MM.1S (cell line): Measurements from ENCODE around the gene COBL.

ENCODE experiments used
- DNase-seq: peaks from one replicate; pipeline ENCODE4 v3.0.0-alpha.2; 2015
- H2AFZ ChIP-seq: fragments of 300-600 bp; sonication (generic); 2 replicates; pipeline ENCODE4 v1.6.0; 2016; ENCODE audit warnings: antibody characterized with exemption, low read length
- H3F3A ChIP-seq: fragments of 300-600 bp; sonication (generic); 2 replicates; pipeline ENCODE4 v1.6.1; 2016; ENCODE audit warnings: mild to moderate bottlenecking, antibody characterized with exemption, low read length, moderate library complexity, mixed read lengths; ENCODE audit not compliant: insufficient read depth
- H3K27ac ChIP-seq: fragments of 300-600 bp; sonication (generic); 2 replicates; pipeline ENCODE4 v1.5.1; 2016; ENCODE audit warnings: mild to moderate bottlenecking, low read length
- H3K27me3 ChIP-seq: fragments of 300-600 bp; sonication (generic); replicated peaks from 2 replicates; pipeline ENCODE4 v1.6.0; 2016; ENCODE audit warnings: low read length; ENCODE audit not compliant: insufficient read depth
- H3K36me3 ChIP-seq: fragments of 300-600 bp; sonication (generic); replicated peaks from 2 replicates; pipeline ENCODE4 v1.6.1; 2016; ENCODE audit warnings: mild to moderate bottlenecking, low read length, mixed read lengths; ENCODE audit not compliant: insufficient read depth
- H3K4me1 ChIP-seq: fragments of 300-600 bp; sonication (generic); 2 replicates; pipeline ENCODE4 v1.6.1; 2016; ENCODE audit warnings: low read length, mixed read lengths
- H3K4me2 ChIP-seq: fragments of 300-600 bp; sonication (generic); 2 replicates; pipeline ENCODE4 v1.6.0; 2016; ENCODE audit warnings: low read depth, low read length
- H3K4me3 ChIP-seq: fragments of 300-600 bp; sonication (generic); 2 replicates; pipeline ENCODE4 v1.5.1; 2016; ENCODE audit warnings: low read length, mixed read lengths
- H3K79me2 ChIP-seq: fragments of 300-600 bp; sonication (generic); 2 replicates; pipeline ENCODE4 v1.6.1; 2016; ENCODE audit warnings: mixed run types, low read length, mixed read lengths
- H3K9ac ChIP-seq: fragments of 300-600 bp; sonication (generic); 2 replicates; pipeline ENCODE4 v1.6.1; 2016; ENCODE audit warnings: low read length, mixed read lengths
- H3K9me2 ChIP-seq: fragments of 300-600 bp; sonication (generic); replicated peaks from 2 replicates; pipeline ENCODE4 v1.6.1; 2016; ENCODE audit warnings: mild to moderate bottlenecking, low read length, mixed read lengths; ENCODE audit not compliant: insufficient read depth
- H3K9me3 ChIP-seq: fragments of 300-600 bp; sonication (generic); replicated peaks from 2 replicates; pipeline ENCODE4 v1.6.1; 2016; ENCODE audit warnings: mild to moderate bottlenecking, low read length, mixed read lengths; ENCODE audit not compliant: insufficient read depth
- H4K20me1 ChIP-seq: fragments of 300-600 bp; sonication (generic); 2 replicates; pipeline ENCODE4 v1.6.1; 2016; ENCODE audit warnings: mild to moderate bottlenecking, low read length, moderate library complexity, mixed read lengths; ENCODE audit not compliant: insufficient read depth
- EZH2 ChIP-seq: fragments of 300-600 bp; sonication (generic); optimal IDR thresholded peaks from 2 replicates; pipeline ENCODE3; 2017; ENCODE audit warnings: low read depth, mild to moderate bottlenecking, antibody characterized with exemption, low read length, mixed read lengths
- EZH2phosphoT487 ChIP-seq: fragments of 300-600 bp; sonication (generic); IDR thresholded peaks from 2 replicates; pipeline ENCODE4 v1.6.1; 2018; ENCODE audit warnings: antibody characterized with exemption, low read length
- TF ChIP-seq, protein P1 (sequence below): fragments of 300-600 bp; sonication (generic); IDR thresholded peaks from 2 replicates; pipeline ENCODE4 v1.5.1; 2016; ENCODE audit warnings: antibody characterized with exemption, low read length, mixed read lengths

COBL gene

DNA sequence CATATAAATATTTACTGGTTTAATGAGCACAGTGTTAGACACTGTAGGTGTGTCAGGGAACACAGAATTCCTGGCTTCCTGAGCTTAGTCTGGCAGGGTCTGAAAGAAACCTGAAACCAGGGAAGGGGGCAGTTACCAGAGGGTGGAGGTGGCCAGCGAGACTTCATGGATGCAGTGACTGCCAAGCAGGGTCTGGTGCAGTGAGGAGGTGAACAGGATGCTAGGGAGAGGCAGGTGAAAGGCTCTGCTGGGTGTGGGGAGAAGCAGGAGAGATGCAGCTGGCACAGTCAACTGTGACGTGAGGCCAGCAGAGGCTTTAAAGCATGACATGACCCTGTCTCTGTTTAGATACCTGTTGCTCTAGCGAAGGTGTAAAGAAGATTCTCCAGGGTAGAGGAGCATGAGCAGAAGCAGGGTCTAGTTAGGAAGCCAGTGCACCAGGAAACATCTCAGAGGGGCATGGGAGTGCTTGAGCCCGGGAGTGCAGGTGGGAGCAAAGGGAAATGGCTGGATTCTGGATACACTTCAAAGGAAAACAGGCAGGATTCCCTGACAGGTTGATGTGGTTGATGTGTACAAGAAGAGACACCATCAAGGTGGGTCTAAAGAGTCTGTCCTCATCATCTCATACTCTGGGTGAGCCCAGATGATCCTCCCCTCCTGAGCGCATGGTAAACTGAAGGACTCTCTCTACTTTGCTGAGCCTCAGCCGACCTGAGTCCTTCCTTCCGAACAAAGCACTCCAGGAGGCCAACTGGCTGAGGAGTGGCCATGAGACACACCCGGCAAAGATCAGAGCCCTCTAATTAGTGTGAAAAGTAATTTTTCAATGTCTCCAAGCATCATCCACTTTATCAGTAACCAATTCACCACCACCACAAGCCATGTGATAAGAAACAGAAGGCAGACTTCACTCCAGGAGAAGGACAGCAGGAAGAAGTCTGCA lies 186.8 kb downstream of the COBL start:
- DNase-seq: no peak
- TF ChIP-seq EZH2 (no peak), EZH2phosphoT487 (no peak)
- TF ChIP-seq, protein P1, sequence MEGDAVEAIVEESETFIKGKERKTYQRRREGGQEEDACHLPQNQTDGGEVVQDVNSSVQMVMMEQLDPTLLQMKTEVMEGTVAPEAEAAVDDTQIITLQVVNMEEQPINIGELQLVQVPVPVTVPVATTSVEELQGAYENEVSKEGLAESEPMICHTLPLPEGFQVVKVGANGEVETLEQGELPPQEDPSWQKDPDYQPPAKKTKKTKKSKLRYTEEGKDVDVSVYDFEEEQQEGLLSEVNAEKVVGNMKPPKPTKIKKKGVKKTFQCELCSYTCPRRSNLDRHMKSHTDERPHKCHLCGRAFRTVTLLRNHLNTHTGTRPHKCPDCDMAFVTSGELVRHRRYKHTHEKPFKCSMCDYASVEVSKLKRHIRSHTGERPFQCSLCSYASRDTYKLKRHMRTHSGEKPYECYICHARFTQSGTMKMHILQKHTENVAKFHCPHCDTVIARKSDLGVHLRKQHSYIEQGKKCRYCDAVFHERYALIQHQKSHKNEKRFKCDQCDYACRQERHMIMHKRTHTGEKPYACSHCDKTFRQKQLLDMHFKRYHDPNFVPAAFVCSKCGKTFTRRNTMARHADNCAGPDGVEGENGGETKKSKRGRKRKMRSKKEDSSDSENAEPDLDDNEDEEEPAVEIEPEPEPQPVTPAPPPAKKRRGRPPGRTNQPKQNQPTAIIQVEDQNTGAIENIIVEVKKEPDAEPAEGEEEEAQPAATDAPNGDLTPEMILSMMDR: no peak
- no peak overlapping the region for H3K9ac ChIP-seq

DNA sequence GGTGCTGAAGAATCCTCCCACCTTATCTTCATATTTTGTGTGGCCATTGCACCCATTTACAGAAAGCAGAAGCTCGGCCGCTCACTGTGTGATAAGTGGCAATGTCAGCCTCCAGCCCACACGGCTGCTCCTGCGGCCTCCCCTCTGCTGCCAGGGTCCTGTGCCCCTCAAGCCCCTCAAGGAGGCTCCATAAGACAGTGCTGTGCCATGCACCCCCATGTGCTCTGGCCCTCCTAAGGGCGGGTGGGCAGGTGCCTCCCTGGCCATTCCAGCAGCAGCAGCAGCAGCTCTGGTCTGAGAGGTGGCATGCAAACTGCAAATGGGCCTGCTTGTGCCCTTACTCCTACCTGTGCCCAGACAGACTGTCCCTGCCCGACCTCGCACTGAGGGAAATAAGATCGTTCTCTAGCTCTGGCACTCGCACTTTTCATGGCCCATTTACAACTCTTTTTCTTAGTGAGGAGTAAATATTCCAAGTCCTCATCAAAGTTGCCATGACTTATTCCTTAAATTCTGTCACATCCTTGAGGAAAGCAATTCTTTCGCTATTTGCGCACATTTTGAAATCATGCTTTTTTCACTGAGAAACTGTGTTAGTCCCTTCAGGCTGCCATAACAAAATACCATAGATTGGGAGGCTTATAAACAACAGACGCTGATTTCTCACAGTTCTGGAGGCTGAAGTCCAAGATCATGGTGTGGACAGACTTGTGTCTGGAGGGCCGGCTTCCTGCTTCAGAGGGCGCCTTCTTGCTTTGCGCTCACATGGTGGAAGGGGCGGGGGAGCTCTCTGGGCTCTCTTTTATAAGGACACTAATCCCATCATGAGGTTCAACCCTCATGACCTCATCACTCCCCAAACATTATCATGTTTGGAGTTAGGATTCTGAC lies 187.8 kb downstream of the COBL start:
- no peaks in the 10 kb centered on the region for H3K9me3 ChIP-seq
- no peak overlapping the region for H2AFZ ChIP-seq
- H3K4me2 ChIP-seq: no peak overlapping the region
- no peaks in the 10 kb centered on the region for H3F3A ChIP-seq
- no peaks in the 10 kb centered on the region for H3K36me3 ChIP-seq
- H3K27me3 ChIP-seq: no peaks in the 10 kb centered on the region
- no peak overlapping the region for H3K9ac ChIP-seq
- H3K79me2 ChIP-seq: no peaks in the 10 kb centered on the region
- no peaks in the 10 kb centered on the region for H4K20me1 ChIP-seq
- H3K9me2 ChIP-seq: no peaks in the 10 kb centered on the region
- H3K27ac ChIP-seq: no peak overlapping the region
- no peak overlapping the region for H3K4me3 ChIP-seq
- TF ChIP-seq EZH2 (no peak), EZH2phosphoT487 (no peak)
- TF ChIP-seq, protein P1: no peak
- no peak for DNase-seq
- no peaks in the 10 kb centered on the region for H3K4me1 ChIP-seq

More for the DNA sequence above, 186.8 kb downstream of the COBL start:
- Histone ChIP-seq H3K4me2 (no peak overlapping the region), H3K36me3 (no peaks in the 10 kb centered on the region), H3K4me1 (no peaks in the 10 kb centered on the region), H3F3A (no peaks in the 10 kb centered on the region), H3K79me2 (no peaks in the 10 kb centered on the region), H2AFZ (no peak overlapping the region), H3K27ac (no peak overlapping the region), H3K9me2 (no peaks in the 10 kb centered on the region), H3K27me3 (no peaks in the 10 kb centered on the region), H3K9me3 (no peaks in the 10 kb centered on the region), H3K4me3 (no peak overlapping the region), H4K20me1 (no peaks in the 10 kb centered on the region)

DNA sequence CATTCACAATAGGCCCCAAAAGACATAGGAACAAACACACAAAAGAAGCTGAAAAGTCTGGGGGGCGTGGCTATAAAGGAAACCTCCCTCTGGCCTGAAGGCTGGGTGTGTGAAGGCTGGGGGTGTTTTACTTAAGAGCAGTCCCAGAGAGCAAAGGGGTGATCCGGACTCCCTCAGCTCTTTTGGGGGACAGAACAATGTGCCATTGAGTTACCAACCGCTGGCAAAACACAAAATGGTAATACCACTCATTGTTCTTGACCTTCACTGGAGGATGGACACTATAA lies 189.0 kb downstream of the COBL start:
- no peak overlapping the region for H3K4me2 ChIP-seq
- no peaks in the 10 kb centered on the region for H3K79me2 ChIP-seq
- H3K36me3 ChIP-seq: no peaks in the 10 kb centered on the region
- H3K27me3 ChIP-seq: no peaks in the 10 kb centered on the region
- H3K9me2 ChIP-seq: no peaks in the 10 kb centered on the region
- no peaks in the 10 kb centered on the region for H3F3A ChIP-seq
- TF ChIP-seq EZH2phosphoT487 (no peak), EZH2 (no peak)
- TF ChIP-seq, protein P1: no peak
- H4K20me1 ChIP-seq: no peaks in the 10 kb centered on the region
- H2AFZ ChIP-seq: no peak overlapping the region
- H3K4me3 ChIP-seq: no peak overlapping the region
- no peak overlapping the region for H3K9ac ChIP-seq
- no peak for DNase-seq
- no peaks in the 10 kb centered on the region for H3K4me1 ChIP-seq
- H3K27ac ChIP-seq: no peak overlapping the region
- no peaks in the 10 kb centered on the region for H3K9me3 ChIP-seq
